HG03060 (cell line): ENCODE results near the gene RAD50.
"Not testable (repeated sequence)": the region's sequence is repeated elsewhere in the genome, so short reads cannot be mapped to it uniquely, and the experiment has no call there.

ENCODE experiments used
- ATAC-seq: cut with Tn5 transposase; IDR thresholded peaks from one replicate; pipeline ENCODE4 v1.9.1; 2021; ENCODE audit warnings: low read depth, moderate number of reproducible peaks; ENCODE audit not compliant: unreplicated experiment

The RAD50 gene

GRCh38 chr5:132628814-132629213, 72.0 kb downstream of the RAD50 start:
- ATAC-seq, result no peak

- ATAC-seq, result no peak
Observed at GRCh38 chr5:132629230-132629944, 72.6 kb downstream of the RAD50 start.

- ATAC-seq, result not testable (repeated sequence)
Observed at GRCh38 chr5:132633587-132633986, 76.8 kb downstream of the RAD50 start.

- ATAC-seq, result peak; percentile 44
Observed at GRCh38 chr5:132635873-132636272, 79.1 kb downstream of the RAD50 start.

- ATAC-seq, result no peak
Observed at GRCh38 chr5:132637241-132637640, 80.5 kb downstream of the RAD50 start.

- ATAC-seq, result peak; percentile 43
Observed at GRCh38 chr5:132639706-132640130, 82.9 kb downstream of the RAD50 start.

GRCh38 chr5:132640613-132641012, 83.8 kb downstream of the RAD50 start:
- ATAC-seq, result no peak

GRCh38 chr5:132641241-132641723, 84.5 kb downstream of the RAD50 start:
- no peak for ATAC-seq

GRCh38 chr5:132641841-132642240, 85.1 kb downstream of the RAD50 start:
- no peak for ATAC-seq

- no peak for ATAC-seq
Observed at GRCh38 chr5:132644177-132644576, 87.4 kb downstream of the RAD50 start.

- ATAC-seq, result no peak
Observed at GRCh38 chr5:132646583-132647266, 89.9 kb downstream of the RAD50 start.

- ATAC-seq, result no peak
Observed at GRCh38 chr5:132647473-132647872, 90.7 kb downstream of the RAD50 start.

- no peak for ATAC-seq
Observed at GRCh38 chr5:132648355-132648754, 91.6 kb downstream of the RAD50 start.

- no peak for ATAC-seq
Observed at GRCh38 chr5:132651838-132652469, 95.2 kb downstream of the RAD50 start.

GRCh38 chr5:132653716-132654115, 96.9 kb downstream of the RAD50 start:
- no peak for ATAC-seq

- no peak for ATAC-seq
Observed at GRCh38 chr5:132655821-132656773, 99.3 kb downstream of the RAD50 start.

GRCh38 chr5:132656774-132657355, 100.1 kb downstream of the RAD50 start:
- no peak for ATAC-seq

GRCh38 chr5:132657676-132658380, 101.1 kb downstream of the RAD50 start, which contains the start of gene IL13:
IL13 (plus strand) TSS chr5:132658173; CDS start chr5:132658187, 14 bp downstream.
- no peak for ATAC-seq
